ENCODE measurements around the gene ECT2.

DNA sequence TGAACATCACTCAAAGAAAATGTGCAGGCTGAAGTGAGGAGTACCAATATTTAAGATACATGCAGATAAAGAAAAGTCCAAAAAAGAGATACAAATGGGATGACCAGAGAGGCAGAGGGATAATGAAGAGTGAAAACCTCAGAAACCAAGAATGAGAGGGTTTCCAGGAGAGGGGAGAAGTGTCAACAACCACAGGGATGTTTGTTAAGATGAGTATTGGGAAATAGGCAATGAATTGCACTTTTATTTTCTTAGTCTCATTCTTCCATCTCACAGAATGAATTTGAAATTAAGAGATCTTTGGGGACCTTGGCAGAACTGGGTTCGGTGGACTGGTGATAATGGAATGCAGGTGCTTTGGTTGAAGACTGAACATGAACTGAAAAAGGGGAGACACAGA, 102.5 kb downstream of the ECT2 start:
- TF ChIP-seq, protein P1, sequence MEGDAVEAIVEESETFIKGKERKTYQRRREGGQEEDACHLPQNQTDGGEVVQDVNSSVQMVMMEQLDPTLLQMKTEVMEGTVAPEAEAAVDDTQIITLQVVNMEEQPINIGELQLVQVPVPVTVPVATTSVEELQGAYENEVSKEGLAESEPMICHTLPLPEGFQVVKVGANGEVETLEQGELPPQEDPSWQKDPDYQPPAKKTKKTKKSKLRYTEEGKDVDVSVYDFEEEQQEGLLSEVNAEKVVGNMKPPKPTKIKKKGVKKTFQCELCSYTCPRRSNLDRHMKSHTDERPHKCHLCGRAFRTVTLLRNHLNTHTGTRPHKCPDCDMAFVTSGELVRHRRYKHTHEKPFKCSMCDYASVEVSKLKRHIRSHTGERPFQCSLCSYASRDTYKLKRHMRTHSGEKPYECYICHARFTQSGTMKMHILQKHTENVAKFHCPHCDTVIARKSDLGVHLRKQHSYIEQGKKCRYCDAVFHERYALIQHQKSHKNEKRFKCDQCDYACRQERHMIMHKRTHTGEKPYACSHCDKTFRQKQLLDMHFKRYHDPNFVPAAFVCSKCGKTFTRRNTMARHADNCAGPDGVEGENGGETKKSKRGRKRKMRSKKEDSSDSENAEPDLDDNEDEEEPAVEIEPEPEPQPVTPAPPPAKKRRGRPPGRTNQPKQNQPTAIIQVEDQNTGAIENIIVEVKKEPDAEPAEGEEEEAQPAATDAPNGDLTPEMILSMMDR (optimal IDR thresholded peaks at IDR 0.05 in 1 of 3, IDR thresholded peaks at IDR 0.05 in 1 of 3, conservative IDR thresholded peaks at IDR 0.05 in 1 of 3; ENCODE audit: extremely low read depth in 1 of 3, insufficient read depth in 2 of 3, low read length in 3 of 3) = no peak
- TF ChIP-seq EZH2 (IDR thresholded peaks at IDR 0.05; ENCODE audit: low read length) = no peak

Data from keratinocyte (primary cell).